ENCODE measurements around the gene THEMIS2. TPM values are rescaled to one million over a fixed set of nuclear protein-coding genes. Genes with fewer than 3 reads are reported as not detected.

THEMIS2 gene
- total and polyA plus RNA-seq, 2 experiments from 2014 or later: 0.92 to 1.7 TPM

DNA sequence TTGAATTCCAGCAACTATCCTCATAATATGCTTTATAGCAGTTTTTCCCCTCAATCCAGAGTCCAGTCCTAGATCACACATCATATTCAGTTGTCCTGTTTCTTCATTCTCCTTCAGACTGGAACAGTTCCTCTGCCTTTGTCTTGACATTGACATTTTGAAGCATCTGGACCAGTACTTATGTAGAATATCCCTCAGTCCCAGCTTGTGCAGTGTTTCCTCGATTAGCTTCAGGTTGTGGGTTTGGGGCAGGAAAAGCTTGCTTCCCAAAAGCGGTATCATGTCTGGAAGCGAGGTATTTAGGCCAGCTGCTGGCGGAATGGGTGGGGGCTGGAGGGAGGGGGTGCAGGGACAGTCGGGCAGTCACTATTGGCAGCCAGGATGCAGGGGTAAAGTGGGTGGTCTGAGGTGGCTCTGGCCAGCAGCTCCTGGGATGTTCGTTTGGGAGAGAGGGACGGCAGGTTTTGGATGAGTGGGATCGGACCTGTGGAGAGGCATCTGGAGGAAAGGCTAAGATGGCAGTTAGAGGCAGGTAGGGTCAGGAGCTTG, 6.5 kb downstream of the THEMIS2 start:
- Histone ChIP-seq H3K27ac (no peak overlapping the region), H3K4me3 (no peak overlapping the region), H3K36me3 (no peaks in the 10 kb centered on the region), H3K9me3 (ENCODE audit: low read depth) (no peaks in the 10 kb centered on the region), H3K4me1 (ENCODE audit: low read depth) (no peaks in the 10 kb centered on the region), H3K27me3 (no peaks in the 10 kb centered on the region)
- no peak for DNase-seq (ENCODE audit: low read depth in 1 of 2, low spot score in 1 of 2)
- TF ChIP-seq, protein P1, sequence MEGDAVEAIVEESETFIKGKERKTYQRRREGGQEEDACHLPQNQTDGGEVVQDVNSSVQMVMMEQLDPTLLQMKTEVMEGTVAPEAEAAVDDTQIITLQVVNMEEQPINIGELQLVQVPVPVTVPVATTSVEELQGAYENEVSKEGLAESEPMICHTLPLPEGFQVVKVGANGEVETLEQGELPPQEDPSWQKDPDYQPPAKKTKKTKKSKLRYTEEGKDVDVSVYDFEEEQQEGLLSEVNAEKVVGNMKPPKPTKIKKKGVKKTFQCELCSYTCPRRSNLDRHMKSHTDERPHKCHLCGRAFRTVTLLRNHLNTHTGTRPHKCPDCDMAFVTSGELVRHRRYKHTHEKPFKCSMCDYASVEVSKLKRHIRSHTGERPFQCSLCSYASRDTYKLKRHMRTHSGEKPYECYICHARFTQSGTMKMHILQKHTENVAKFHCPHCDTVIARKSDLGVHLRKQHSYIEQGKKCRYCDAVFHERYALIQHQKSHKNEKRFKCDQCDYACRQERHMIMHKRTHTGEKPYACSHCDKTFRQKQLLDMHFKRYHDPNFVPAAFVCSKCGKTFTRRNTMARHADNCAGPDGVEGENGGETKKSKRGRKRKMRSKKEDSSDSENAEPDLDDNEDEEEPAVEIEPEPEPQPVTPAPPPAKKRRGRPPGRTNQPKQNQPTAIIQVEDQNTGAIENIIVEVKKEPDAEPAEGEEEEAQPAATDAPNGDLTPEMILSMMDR (IDR thresholded peaks at IDR 0.05; ENCODE audit: low read depth, low read length): no peak

DNA sequence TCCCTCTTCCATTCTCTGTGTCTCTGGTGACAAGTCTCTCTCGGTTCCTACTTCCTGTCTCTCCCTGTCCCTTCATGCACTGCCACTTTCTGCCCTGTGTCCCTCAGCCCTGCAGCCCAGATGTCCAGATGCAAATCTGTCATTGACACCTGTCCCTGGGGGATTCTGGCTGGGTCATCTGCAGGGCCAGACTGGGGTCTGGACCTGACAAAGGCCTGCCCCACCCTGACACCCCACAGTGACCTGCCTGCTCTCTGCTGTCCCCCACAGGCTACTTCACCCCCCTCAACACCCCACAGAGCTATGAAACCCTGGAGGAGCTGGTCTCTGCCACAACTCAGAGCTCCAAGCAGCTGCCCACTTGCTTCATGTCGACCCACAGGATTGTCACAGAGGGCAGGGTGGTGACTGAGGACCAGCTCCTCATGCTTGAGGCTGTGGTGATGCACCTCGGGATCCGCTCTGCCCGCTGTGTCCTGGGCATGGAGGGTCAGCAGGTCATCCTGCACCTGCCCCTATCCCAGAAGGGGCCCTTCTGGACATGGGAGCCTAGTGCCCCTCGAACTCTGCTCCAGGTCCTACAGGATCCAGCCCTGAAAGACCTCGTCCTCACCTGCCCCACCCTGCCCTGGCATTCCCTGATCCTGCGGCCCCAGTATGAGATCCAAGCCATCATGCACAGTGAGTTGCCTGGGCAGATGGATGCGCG, 7.2 kb downstream of the THEMIS2 start:
- Histone ChIP-seq H3K4me3 (no peak overlapping the region), H3K36me3 (no peaks in the 10 kb centered on the region), H3K27ac (no peak overlapping the region), H3K27me3 (no peaks in the 10 kb centered on the region), H3K9me3 (ENCODE audit: low read depth) (no peaks in the 10 kb centered on the region), H3K4me1 (ENCODE audit: low read depth) (no peaks in the 10 kb centered on the region)
- DNase-seq (ENCODE audit: low read depth in 1 of 2, low spot score in 1 of 2): no peak
- TF ChIP-seq, protein P1 (IDR thresholded peaks at IDR 0.05; ENCODE audit: low read depth, low read length): no peak

DNA sequence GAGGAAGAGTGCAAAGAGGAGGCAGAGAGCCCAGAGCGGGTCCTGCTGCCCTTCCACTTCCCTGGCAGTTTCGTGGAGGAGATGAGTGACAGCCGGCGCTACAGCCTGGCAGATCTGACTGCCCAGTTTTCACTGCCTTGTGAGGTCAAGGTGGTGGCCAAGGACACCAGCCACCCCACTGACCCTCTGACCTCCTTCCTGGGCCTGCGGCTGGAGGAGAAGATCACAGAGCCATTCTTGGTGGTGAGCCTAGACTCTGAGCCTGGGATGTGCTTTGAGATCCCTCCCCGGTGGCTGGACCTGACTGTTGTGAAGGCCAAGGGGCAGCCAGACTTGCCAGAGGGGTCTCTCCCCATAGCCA, 10.2 kb downstream of the THEMIS2 start:
- no peak for DNase-seq (ENCODE audit: low read depth in 1 of 2, low spot score in 1 of 2)
- TF ChIP-seq, protein P1 (IDR thresholded peaks at IDR 0.05; ENCODE audit: low read depth, low read length): no peak

DNA sequence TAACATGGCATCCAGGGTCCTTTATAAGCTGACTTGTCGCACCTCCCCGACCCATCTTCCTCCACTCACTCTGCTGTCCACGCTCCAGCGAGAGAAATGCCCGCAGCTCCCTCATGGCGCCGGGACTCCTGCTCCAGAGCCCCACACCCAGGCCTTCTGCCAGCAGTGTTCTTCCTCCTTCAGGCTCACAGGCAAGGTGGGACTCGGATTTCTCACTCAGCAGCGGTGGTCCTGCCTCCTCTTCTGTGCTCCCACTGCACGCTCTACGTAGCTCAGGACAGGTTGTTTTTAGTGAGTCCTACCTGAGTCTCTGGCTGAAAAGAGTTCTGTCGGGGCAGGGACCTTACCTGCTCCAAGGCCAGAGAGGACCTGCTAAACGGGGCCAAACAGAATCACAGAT, 11.2 kb downstream of the THEMIS2 start:
- no peaks in the 10 kb centered on the region for H3K36me3 ChIP-seq
- no peak for DNase-seq (ENCODE audit: low read depth in 1 of 2, low spot score in 1 of 2)
- no peaks in the 10 kb centered on the region for H3K9me3 ChIP-seq (ENCODE audit: low read depth)
- H3K27me3 ChIP-seq: no peaks in the 10 kb centered on the region
- no peak overlapping the region for H3K4me3 ChIP-seq
- TF ChIP-seq, protein P1 (IDR thresholded peaks at IDR 0.05; ENCODE audit: low read depth, low read length): no peak
- no peak overlapping the region for H3K27ac ChIP-seq
- H3K4me1 ChIP-seq (ENCODE audit: low read depth): no peaks in the 10 kb centered on the region

More for the DNA sequence above, 10.2 kb downstream of the THEMIS2 start:
- H3K4me3 ChIP-seq: no peak overlapping the region
- H3K27me3 ChIP-seq: no peaks in the 10 kb centered on the region
- no peaks in the 10 kb centered on the region for H3K4me1 ChIP-seq (ENCODE audit: low read depth)
- no peaks in the 10 kb centered on the region for H3K9me3 ChIP-seq (ENCODE audit: low read depth)
- H3K36me3 ChIP-seq: no peaks in the 10 kb centered on the region
- no peak overlapping the region for H3K27ac ChIP-seq

DNA sequence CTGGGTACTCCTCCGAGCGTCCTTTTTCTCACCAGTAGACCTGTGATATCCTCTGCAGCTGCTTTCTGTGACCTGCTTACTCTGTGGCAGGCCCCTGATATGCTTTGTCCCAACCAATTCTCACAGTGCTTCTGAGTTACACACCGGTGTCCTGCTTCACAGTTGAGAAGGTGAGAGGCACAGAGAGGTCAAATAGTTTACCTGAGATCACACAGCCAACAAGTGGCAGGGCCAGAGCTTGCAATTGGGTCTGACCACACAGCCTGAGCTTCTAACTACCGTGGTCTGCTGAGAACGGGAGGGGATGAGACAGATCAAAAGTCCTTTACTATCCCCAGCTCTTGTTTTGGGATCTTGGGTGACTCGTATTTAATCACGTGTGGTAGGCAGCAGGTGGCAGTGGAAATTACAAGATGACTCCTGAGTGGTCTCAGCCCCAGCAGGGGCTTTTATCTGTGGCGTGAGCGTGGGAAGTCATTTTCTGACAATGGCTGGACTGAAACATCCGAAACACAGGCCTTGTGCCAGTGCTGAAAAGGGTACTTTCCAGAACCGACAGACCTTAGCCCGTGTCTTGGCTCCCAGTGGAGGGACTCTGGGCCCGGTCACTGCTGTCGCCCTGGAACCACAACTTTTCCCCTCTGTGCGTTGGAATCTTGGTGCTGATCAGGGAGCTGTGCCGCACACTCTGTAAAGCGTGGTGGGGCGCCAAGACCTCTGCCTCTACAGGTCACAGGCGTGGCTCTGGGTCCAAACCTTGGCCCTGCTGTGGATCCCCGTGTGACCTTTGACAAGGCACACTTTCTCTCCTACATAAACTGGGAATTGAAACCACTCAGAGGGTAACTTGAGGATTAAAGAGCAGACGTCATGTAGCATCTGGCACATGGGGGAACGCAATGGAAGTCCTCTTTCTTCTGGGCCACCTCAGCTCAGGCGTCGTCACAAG, 11.9 kb downstream of the THEMIS2 start:
- no peak for DNase-seq (ENCODE audit: low read depth in 1 of 2, low spot score in 1 of 2)
- Histone ChIP-seq H3K36me3 (no peaks in the 10 kb centered on the region), H3K27ac (no peak overlapping the region), H3K4me1 (ENCODE audit: low read depth) (no peaks in the 10 kb centered on the region), H3K9me3 (ENCODE audit: low read depth) (no peaks in the 10 kb centered on the region), H3K4me3 (no peak overlapping the region), H3K27me3 (no peaks in the 10 kb centered on the region)
- TF ChIP-seq, protein P1 (IDR thresholded peaks at IDR 0.05; ENCODE audit: low read depth, low read length): no peak

Measured in cardiac muscle cell (in vitro differentiated cells and primary cell).